ENCODE measurements around the gene SCOC. TPM values are rescaled to one million over a fixed set of nuclear protein-coding genes. Genes with fewer than 3 reads are reported as not detected.

SCOC gene
- total and polyA plus RNA-seq, 2 of the 4 experiments (the other 2 are of a cell fraction) = 12.9 to 33.2 TPM

DNA sequence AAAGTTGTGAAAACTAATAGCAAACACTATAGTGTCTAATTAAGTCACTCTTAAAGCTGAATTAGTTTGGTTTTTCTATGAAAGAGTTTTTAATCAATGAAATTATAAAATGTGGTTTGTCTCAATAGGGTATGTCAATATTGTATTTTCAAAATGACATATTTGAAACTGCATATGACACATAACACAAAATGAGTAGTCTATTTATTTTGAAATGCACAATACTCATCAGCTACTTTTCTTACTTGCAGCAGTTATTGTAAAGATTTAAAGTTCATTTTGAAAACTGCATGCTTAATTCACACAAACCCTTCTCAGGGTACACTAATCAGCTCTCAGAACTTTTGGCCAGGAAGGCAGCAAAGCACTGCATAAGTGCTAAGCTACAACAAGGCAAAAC is 32.8 kb downstream of the SCOC start:
- no TSS peak for BruUV-seq (replicated peaks)
- in situ Hi-C loops (cut with MboI; ENCODE audit: low sequenced_read_pairs) (no loop called here), dilution Hi-C loops (cut with HindIII; ENCODE audit: low sequenced_read_pairs, unreplicated experiment) (no loop called here), intact Hi-C loops (cut with micrococcal nuclease) (no loop called here)
- H3K18ac ChIP-seq (ENCODE audit: low read depth, low read length) = no peak overlapping the region
- H2AFZ ChIP-seq (replicated peaks; ENCODE audit: low read length, poor library complexity) = no peak overlapping the region
- H3K56ac ChIP-seq (ENCODE audit: extremely low read depth, insufficient read depth, low read length) = no peak overlapping the region
- H3K9ac ChIP-seq (ENCODE audit: low read depth, low read length) = no peak overlapping the region
- no peak overlapping the region for H2AK9ac ChIP-seq (replicated peaks; ENCODE audit: low read depth, low read length, poor library complexity)
- no peaks in the 10 kb centered on the region for H3K79me1 ChIP-seq (ENCODE audit: low read depth in 1 of 2, low read length in 2 of 2)
- DNase-seq (no peak), ATAC-seq (ENCODE audit: low read depth) (no peak)
- no peak overlapping the region for H2BK5ac ChIP-seq (ENCODE audit: low read depth, low read length, poor library complexity, severe bottlenecking)
- no peaks in the 10 kb centered on the region; the same call in 1 of the 2 replicates for H3K27me3 ChIP-seq (ENCODE audit: control insufficient read depth, insufficient read depth, low read length)
- no peaks in the 10 kb centered on the region for H3K9me3 ChIP-seq (ENCODE audit: control insufficient read depth, insufficient read depth, low read length)
- no peaks in the 10 kb centered on the region for H3K9me1 ChIP-seq (ENCODE audit: insufficient read depth, low read length)
- H3K4me3 ChIP-seq (ENCODE audit: insufficient read depth, low read depth, low read length) = no peak overlapping the region
- H4K8ac ChIP-seq (ENCODE audit: low read depth in 2 of 2, low read length in 2 of 2) = no peak overlapping the region
- TF ChIP-seq, protein P1, sequence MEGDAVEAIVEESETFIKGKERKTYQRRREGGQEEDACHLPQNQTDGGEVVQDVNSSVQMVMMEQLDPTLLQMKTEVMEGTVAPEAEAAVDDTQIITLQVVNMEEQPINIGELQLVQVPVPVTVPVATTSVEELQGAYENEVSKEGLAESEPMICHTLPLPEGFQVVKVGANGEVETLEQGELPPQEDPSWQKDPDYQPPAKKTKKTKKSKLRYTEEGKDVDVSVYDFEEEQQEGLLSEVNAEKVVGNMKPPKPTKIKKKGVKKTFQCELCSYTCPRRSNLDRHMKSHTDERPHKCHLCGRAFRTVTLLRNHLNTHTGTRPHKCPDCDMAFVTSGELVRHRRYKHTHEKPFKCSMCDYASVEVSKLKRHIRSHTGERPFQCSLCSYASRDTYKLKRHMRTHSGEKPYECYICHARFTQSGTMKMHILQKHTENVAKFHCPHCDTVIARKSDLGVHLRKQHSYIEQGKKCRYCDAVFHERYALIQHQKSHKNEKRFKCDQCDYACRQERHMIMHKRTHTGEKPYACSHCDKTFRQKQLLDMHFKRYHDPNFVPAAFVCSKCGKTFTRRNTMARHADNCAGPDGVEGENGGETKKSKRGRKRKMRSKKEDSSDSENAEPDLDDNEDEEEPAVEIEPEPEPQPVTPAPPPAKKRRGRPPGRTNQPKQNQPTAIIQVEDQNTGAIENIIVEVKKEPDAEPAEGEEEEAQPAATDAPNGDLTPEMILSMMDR (conservative IDR thresholded peaks at IDR 0.05; ENCODE audit: low read depth, low read length) = no peak
- TF ChIP-seq, protein P2, sequence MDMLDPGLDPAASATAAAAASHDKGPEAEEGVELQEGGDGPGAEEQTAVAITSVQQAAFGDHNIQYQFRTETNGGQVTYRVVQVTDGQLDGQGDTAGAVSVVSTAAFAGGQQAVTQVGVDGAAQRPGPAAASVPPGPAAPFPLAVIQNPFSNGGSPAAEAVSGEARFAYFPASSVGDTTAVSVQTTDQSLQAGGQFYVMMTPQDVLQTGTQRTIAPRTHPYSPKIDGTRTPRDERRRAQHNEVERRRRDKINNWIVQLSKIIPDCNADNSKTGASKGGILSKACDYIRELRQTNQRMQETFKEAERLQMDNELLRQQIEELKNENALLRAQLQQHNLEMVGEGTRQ (IDR thresholded peaks at IDR 0.05; ENCODE audit: low read depth, low read length) = no peak
- no peak for TF ChIP-seq NFE2L2 (IDR thresholded peaks at IDR 0.05; ENCODE audit: low read depth, low read length)
- no peak for TF ChIP-seq POLR2A (IDR thresholded peaks at IDR 0.05; ENCODE audit: low read depth, low read length)
- no peaks in the 10 kb centered on the region for H4K20me1 ChIP-seq (ENCODE audit: insufficient read depth, low read length)
- no peaks in the 10 kb centered on the region for H3K36me3 ChIP-seq (ENCODE audit: control insufficient read depth, insufficient read depth, low read length)
- no peak overlapping the region for H2BK20ac ChIP-seq (ENCODE audit: low read depth, low read length)
- H2BK120ac ChIP-seq (ENCODE audit: low read depth, low read length) = no peak overlapping the region
- no peak overlapping the region for H3K27ac ChIP-seq (ENCODE audit: insufficient read depth, low read length)
- POLR2A ChIA-PET (ENCODE audit: unreplicated experiment) = interaction anchor here (0.6 kb wide), 1 partner anchor 1040 kb away, joined by 4 read pairs; no protein-coding TSS in a partner anchor
- no peaks in the 10 kb centered on the region for H3K4me1 ChIP-seq (ENCODE audit: control insufficient read depth, insufficient read depth, low read length)
- H3K23ac ChIP-seq (ENCODE audit: low read depth, low read length) = no peak overlapping the region
- H2AK5ac ChIP-seq (ENCODE audit: low read depth, low read length) = no peak overlapping the region
- H4K91ac ChIP-seq (ENCODE audit: insufficient read depth, low read depth, low read length) = no peak overlapping the region
- H3K4ac ChIP-seq (ENCODE audit: low read depth, low read length) = no peak overlapping the region
- H3K4me2 ChIP-seq (ENCODE audit: low read depth, low read length) = no peak overlapping the region
- CTCF ChIA-PET = no interaction called here
- H4K5ac ChIP-seq (ENCODE audit: low read depth, low read length) = no peak overlapping the region
- H2BK15ac ChIP-seq (ENCODE audit: low read depth, low read length) = no peak overlapping the region
- no peak overlapping the region for H3K14ac ChIP-seq (replicated peaks; ENCODE audit: low read depth, low read length)
